HG02642 (cell line): Measurements from ENCODE around the gene GIGYF2.
A peak's percentile ranks its signal among the peaks of the same experiment; 100 is the strongest.

Experiments
- ATAC-seq: cut with Tn5 transposase; IDR thresholded peaks from one replicate; pipeline ENCODE4 v1.9.1; 2021; ENCODE audit warnings: mild to moderate bottlenecking; ENCODE audit not compliant: unreplicated experiment, poor library complexity

Gene GIGYF2

DNA sequence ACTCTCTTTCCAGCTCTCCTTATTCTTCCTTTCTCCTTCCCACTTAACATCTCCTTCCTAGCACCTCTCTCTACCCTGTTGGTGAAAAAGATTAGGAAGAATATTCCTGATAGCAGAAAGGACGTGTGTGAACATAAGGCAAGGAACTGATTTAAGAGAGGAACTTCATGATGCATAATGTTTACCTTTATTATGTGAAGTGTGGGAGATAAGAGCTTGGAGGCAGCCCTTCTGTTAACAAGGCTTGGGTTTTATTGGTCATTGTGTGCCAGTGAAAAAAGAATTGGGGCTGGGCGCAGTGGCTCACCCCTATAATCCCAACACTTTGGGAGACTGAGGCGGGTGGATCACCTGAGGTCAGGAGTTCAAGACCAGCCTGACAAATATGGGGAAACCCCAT, 44.8 kb downstream of the GIGYF2 start:
- ATAC-seq = no peak

GRCh38 chr2:232744963-232745362, 47.8 kb downstream of the GIGYF2 start:
- ATAC-seq = no peak

GRCh38 chr2:232748038-232748437, 50.9 kb downstream of the GIGYF2 start:
- no peak for ATAC-seq

- no peak for ATAC-seq
These were observed 52.2 kb downstream of the GIGYF2 start for GRCh38 chr2:232749331-232749730.

- ATAC-seq = no peak
These were observed 53.1 kb downstream of the GIGYF2 start for GRCh38 chr2:232750135-232750671.

- no peak for ATAC-seq
These were observed 60.8 kb downstream of the GIGYF2 start for GRCh38 chr2:232757905-232758304.

- ATAC-seq = no peak
These were observed 64.3 kb downstream of the GIGYF2 start for GRCh38 chr2:232761301-232761907.

- no peak for ATAC-seq
These were observed 70.7 kb downstream of the GIGYF2 start for GRCh38 chr2:232767866-232768265.

DNA sequence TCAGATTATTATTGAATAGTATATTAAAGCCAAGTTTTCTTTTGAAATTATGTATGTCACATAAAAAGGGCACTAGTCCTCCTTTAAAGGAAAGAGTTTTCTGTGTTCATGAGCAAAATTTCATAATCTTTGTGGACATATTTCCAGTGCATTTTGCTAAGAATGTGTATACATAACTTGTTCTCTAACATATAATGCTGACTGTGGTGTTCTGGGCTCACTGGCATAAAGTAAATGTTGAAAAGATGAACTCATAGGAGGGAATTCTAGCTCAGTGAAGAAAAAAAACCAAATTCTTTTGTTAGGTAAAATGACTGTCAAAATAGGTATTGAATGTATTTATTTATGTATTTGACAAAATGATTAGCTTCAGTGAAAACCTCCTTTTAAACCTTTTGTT, 73.1 kb downstream of the GIGYF2 start:
- ATAC-seq = no peak

- no peak for ATAC-seq
These were observed 74.7 kb downstream of the GIGYF2 start for GRCh38 chr2:232771870-232772269.

DNA sequence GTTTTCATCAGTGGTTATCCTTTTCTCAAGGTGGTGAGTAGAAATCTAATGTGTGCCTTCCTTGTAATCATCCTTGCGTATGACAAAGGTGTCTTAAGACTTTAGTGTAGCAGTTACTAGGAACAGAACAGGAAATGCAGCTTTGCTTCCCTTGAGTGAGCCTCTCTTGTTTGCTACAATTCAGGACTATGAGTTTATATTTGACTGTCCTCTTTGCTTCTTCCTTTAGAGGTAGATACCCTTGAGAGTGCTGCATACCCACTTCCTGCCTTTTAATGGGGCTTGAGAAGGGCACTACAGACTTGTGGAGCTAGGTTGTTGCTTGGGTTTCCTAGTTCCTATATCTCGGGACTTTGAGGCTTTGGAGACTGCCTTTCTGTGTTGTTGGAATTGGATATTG, 75.4 kb downstream of the GIGYF2 start:
- peak; percentile 55 for ATAC-seq

DNA sequence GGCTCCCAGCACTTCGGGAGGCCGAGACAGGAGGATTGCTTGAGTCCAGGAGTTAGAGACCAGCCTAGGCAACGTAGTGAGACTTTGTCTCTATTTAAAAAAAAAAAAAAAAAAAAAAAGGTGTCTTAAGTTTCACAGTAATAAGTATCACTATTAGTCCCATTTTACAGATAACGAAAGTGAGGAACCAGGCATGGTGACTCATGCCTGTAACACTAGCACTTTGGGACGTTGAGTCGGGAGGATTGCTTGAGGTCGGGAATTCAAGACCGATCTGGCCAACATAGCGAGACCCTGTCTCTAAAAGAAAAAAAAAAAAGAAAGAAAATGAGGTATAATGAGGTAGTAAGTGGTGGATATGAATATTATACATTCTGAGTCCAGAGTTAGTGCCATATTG, 76.7 kb downstream of the GIGYF2 start:
- no peak for ATAC-seq

- no peak for ATAC-seq
These were observed 79.3 kb downstream of the GIGYF2 start, which contains the start of gene KCNJ13 for GRCh38 chr2:232776435-232776834. TSS of gene KCNJ13 (minus strand) at chr2:232776565. CDS start at chr2:232771362, 5,203 bp downstream.

GRCh38 chr2:232777276-232777675, 80.1 kb downstream of the GIGYF2 start:
- ATAC-seq = no peak

GRCh38 chr2:232779465-232779864, 82.3 kb downstream of the GIGYF2 start:
- no peak for ATAC-seq

DNA sequence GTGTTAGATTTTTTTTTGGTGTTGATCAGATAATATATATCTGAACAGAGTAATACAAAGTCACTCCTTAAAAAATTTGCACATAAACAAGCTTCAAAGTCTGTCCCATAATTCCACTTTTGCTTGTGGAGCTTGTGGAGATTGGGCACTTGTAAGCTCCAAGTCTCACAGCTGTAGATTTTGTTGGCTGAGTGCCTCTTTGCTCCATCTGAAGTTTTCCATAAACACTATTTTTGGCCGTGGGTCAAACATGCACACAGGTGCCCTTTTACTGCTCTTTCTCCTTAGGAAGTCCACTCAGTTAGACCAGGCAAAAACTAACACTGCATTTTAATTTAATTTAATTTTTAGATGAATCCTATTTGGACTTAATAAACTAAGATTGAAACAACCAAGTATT, 82.8 kb downstream of the GIGYF2 start:
- no peak for ATAC-seq

DNA sequence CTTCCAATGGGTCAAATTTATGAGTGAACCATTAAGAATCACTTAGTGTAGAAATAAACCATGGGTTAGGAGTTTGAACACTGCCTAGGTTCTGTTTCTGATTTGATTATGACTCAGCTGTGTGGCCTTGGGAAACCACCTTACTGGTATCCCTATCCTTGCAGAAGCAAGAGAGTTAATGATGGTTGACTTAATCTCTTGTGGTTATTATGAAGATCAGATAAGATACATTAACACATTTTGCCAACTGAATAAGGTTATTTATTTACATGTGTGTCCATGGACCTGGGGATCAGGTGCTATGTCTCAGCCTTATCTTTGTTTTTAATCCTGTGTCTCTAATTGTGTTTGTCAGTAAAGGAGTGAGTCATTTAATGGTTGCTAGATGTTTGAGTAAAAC, 84.6 kb downstream of the GIGYF2 start:
- peak; percentile 90 for ATAC-seq

GRCh38 chr2:232783278-232783677, 86.1 kb downstream of the GIGYF2 start:
- no peak for ATAC-seq

GRCh38 chr2:232787806-232788205, 90.7 kb downstream of the GIGYF2 start:
- no peak for ATAC-seq

DNA sequence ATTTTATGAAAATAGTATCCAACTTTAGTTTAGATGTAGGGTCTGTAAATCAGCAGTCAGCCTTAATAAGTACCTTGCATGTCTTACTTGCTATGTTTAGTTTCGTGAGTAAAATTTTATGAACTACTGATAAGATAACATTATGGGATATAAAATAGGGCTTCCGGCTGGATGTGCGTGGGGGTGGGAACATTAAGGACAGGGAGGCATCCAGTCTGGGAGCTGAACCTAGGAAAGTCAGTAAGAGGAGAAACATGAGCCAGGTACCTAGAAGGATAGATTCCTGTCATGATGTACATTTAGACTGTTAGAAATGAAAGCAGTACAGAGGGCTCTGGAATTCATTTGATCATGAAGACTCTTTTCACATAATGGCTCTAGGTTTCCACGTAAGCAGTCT, 92.0 kb downstream of the GIGYF2 start:
- ATAC-seq = no peak

- no peak for ATAC-seq
These were observed 94.4 kb downstream of the GIGYF2 start for GRCh38 chr2:232791518-232791917.

DNA sequence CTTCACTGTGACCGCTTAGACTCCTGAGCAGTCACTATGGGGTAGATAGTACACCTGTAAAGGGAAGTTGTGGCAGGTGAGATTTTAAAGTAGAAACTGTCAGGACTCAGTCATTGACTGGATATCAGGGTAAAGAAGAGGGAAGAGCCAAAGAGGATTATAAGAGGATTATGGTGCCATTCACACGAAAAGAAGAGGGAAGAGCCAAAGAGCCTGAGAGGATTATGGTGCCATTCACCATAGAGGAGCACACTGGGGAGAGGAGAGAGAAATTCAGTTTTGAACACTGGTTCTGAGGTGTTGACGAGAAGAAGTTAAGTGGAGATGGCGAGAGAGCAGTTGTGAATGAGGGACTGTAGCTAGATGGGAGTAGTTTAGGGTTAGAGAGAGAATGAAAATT, 96.1 kb downstream of the GIGYF2 start:
- ATAC-seq = no peak
